LNCAP (cell line): ENCODE data around the gene ZNF584.

Source experiments
- CTCF ChIP-seq: fragments of 450-650 bp; IDR thresholded peaks from 2 replicates; pipeline ENCODE4 v1.5.1; 2017; ENCODE audit warnings: mild to moderate bottlenecking

Gene ZNF584

DNA sequence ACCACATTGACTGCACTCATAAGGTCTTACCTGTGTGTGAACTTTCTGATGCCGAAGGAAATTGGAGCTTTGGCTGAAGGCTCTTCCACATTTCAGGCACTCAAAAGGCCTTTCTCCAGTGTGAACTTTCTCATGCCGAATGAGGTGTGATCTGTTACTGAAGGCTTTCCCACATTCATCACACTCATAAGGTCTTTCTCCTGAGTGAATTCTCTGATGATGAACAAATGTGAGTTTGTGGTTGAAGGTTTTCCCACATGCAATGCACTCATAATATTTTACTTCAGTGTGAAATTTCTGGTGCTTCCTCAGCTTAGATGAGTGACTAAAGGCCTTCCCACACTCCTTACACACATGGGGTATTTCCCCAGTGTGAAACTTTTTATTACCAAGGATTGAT is 25.8 kb downstream of the ZNF584 start:
- no peak for TF ChIP-seq CTCF

DNA sequence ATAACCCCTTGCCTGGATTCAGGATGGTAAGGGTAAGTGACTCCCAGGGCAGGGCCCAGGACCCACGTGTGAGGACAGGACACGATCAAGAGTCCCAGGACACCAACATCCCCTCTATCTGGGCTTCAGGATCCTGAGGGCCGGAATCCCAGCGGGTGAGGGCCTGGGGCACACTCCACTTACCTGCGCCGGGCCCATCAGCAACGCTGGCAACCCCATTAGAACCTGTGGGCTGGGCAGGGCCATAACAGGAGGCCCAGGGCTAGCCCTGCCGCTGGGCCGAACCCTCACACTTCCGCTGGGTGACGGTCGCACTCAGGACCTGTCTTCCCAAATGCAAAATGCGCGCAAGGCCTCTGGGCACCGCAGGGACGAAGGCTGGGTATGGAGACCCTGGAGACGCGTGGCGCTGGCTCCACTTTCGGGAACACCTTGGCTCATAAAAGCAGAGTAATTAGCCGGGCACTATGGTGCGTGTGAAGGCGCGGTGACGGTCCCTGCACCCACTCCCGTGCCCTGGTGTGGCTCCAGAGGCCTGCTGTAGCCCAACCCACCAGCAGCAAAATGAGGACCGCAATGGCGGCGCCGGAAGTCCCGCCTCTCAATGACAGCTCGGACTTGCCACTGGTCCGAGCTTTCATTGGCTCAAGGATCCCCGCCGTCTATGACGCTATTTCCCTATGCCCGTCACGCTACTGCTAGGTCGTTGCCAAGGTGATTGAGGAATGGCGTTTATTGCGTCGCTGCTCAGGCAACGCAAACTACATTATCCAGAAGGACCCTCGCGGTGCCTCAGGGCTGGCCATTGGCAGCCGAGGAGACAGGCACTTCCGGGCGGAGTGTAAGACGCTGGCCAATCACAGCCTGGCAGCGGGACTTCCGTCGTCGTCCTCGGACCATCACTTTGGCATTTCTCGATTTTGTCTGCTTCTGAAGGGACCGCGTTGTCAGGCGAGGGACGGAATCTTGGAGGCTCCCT is 31.4 kb downstream of the ZNF584 start, which contains the start of gene ZNF132:
TSS of gene ZNF132 (minus strand) at position 578 of the 979 bp plus-strand sequence. CDS start at position 246, 332 bp downstream.
- TF ChIP-seq CTCF, result no peak

- TF ChIP-seq CTCF, result no peak
These were observed 32.1 kb downstream of the ZNF584 start for GRCh38 chr19:58440556-58440955.

- no peak for TF ChIP-seq CTCF
These were observed 42.5 kb downstream of the ZNF584 start for GRCh38 chr19:58450856-58451357.

DNA sequence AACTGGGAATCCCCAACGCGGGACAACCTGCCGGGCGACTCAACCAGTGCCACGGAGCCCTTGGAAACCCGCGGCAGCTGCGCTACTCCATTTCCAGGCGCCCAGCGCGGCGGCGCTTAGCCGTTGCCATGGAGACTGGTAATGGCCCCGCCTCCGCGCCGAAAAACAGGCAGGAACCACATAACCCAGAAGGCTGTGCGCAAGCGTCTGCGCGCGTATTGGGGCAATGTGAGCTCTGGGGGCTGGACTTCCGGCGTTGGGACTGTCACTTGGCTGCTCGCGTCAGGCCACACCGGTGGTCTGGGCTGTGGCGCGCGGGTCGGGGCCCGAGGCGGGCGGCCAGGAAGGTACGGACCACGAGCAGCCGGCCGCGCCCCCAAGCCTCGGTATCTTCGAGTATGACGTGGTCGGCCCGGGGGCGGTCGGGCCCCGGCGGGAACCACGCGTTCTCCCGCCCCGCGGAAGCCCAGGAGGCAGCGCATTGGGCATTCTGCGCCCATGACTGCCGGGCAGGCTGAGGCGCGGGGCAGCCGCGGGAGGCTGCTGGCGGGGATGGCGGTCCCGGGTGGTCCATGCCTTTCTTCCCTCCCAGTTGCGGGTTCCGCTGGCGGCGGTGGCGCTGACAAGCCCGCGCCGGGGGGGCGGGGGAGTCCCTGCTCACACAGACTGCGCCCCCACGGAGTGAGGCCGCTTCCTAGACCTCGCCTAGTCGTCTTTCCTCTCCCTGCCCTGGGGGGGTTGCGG is 43.1 kb downstream of the ZNF584 start, which contains the start of gene ZNF324B:
TSS of gene ZNF324B (plus strand) at position 265 of the 744 bp plus-strand sequence. CDS start 2,080 bp downstream, outside the sequence.
- TF ChIP-seq CTCF, result no peak

DNA sequence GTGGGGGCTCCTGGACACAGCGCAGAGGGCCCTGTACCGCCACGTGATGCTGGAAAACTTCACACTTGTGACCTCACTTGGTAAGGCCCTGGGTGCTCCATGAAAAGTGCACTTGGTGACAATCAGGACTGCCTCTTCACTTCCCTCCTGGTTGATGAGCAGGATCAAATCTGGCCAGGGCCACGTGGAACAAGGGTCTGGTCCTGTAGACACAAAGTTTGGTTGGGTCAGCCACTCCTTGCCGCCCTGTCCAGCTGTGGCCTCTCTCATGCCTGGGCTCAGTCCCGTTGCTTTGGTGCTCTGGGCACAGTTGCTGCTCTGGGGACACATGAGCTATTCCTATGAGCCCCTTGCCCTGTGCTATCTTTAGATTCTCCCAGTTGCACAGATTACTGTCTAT is 45.3 kb downstream of the ZNF584 start:
- no peak for TF ChIP-seq CTCF

DNA sequence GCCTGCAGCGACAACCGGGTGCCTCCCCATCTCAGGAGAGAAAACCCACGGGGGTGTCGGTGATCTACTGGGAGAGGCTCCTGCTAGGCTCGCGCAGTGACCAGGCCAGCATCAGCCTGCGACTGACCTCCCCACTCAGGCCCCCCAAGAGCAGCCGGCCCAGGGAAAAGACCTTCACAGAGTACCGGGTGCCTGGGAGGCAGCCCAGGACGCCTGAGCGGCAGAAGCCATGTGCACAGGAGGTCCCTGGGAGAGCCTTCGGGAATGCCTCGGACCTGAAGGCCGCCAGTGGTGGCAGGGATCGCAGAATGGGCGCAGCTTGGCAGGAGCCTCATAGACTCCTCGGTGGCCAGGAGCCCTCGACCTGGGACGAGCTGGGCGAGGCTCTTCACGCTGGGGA is 46.9 kb downstream of the ZNF584 start:
- TF ChIP-seq CTCF, result no peak
